GM23338 (cell line): ENCODE data around the gene IGSF6. TPM values are rescaled to one million over a fixed set of nuclear protein-coding genes. Genes with fewer than 3 reads are reported as not detected.

Source experiments
- ATAC-seq: fragments of 200-7000 bp; cut with Tn5 transposase; 3 replicates; pipeline ENCODE4 v1.9.1; 2020
- DNase-seq: peaks from one replicate; pipeline ENCODE4 v3.0.0-alpha.2; 2015; ENCODE audit warnings: low spot score
- H2AFZ ChIP-seq: fragments of 200-600 bp; sonication (generic); 2 replicates; pipeline ENCODE4 v1.8.0; 2016; ENCODE audit warnings: antibody characterized with exemption, mild to moderate bottlenecking, moderate library complexity
- H3F3A ChIP-seq: fragments of 200-600 bp; sonication (generic); replicated peaks from 2 replicates; pipeline ENCODE4 v1.8.0; 2017; ENCODE audit warnings: antibody characterized with exemption, mixed run types, low read depth
- H3K27ac ChIP-seq: fragments of 200-600 bp; sonication (generic); 2 replicates; pipeline ENCODE4 v1.6.1; 2016; ENCODE audit warnings: low read depth
- H3K27me3 ChIP-seq: fragments of 200-600 bp; sonication (generic); 2 replicates; pipeline ENCODE4 v1.8.0; 2016; ENCODE audit warnings: mild to moderate bottlenecking, mixed run types, moderate library complexity; ENCODE audit not compliant: insufficient read depth
- H3K36me3 ChIP-seq: fragments of 200-600 bp; sonication (generic); 2 replicates; pipeline ENCODE4 v1.8.0; 2016; ENCODE audit warnings: mild to moderate bottlenecking; ENCODE audit not compliant: insufficient read depth
- H3K4me1 ChIP-seq: fragments of 200-600 bp; sonication (generic); 2 replicates; pipeline ENCODE4 v1.8.0; 2016; ENCODE audit warnings: mild to moderate bottlenecking, moderate library complexity; ENCODE audit not compliant: insufficient read depth
- H3K4me2 ChIP-seq: fragments of 200-600 bp; sonication (generic); 2 replicates; pipeline ENCODE4 v1.7.1; 2017; ENCODE audit warnings: mixed run types
- H3K4me3 ChIP-seq: fragments of 200-600 bp; sonication (generic); 2 replicates; pipeline ENCODE4 v1.6.1; 2016; ENCODE audit warnings: mixed run types
- H3K79me2 ChIP-seq: fragments of 200-600 bp; sonication (generic); replicated peaks from 2 replicates; pipeline ENCODE4 v1.8.0; 2017; ENCODE audit warnings: mild to moderate bottlenecking; ENCODE audit not compliant: insufficient read depth
- H3K9me2 ChIP-seq: fragments of 200-600 bp; sonication (generic); 2 replicates; pipeline ENCODE4 v1.8.0; 2017; ENCODE audit not compliant: insufficient read depth
- H4K20me1 ChIP-seq: fragments of 200-600 bp; sonication (generic); replicated peaks from 2 replicates; pipeline ENCODE4 v1.8.0; 2017; ENCODE audit warnings: mild to moderate bottlenecking; ENCODE audit not compliant: insufficient read depth
- H3K27ac Mint-ChIP-seq: 2 replicates; pipeline ENCODE4 v1.8.0; 2020; ENCODE audit warnings: inconsistent platforms, mild to moderate bottlenecking, moderate library complexity, mixed read lengths
- H3K27me3 Mint-ChIP-seq: 3 replicates; pipeline ENCODE4 v1.8.0; 2022; ENCODE audit warnings: low read depth, mild to moderate bottlenecking, moderate library complexity, mixed read lengths, inconsistent platforms; ENCODE audit not compliant: insufficient read depth, poor library complexity
- H3K36me3 Mint-ChIP-seq: 3 replicates; pipeline ENCODE4 v1.8.0; 2021; ENCODE audit warnings: low read depth, mild to moderate bottlenecking, inconsistent platforms, moderate library complexity, mixed read lengths
- H3K4me1 Mint-ChIP-seq: 3 replicates; pipeline ENCODE4 v1.8.0; 2020; ENCODE audit warnings: mild to moderate bottlenecking, inconsistent platforms, mixed read lengths
- H3K4me3 Mint-ChIP-seq: 3 replicates; pipeline ENCODE4 v1.8.0; 2021; ENCODE audit warnings: moderate library complexity, mild to moderate bottlenecking, inconsistent platforms, mixed read lengths
- H3K9me3 Mint-ChIP-seq: 3 replicates; pipeline ENCODE4 v1.8.0; 2020; ENCODE audit warnings: moderate library complexity, mild to moderate bottlenecking, inconsistent platforms, mixed read lengths
- CREB1 ChIP-seq: fragments of 250-450 bp; sonication (Bioruptor Pico); IDR thresholded peaks from 2 replicates; pipeline ENCODE4 v1.5.0; 2020; ENCODE audit warnings: low read depth, mild to moderate bottlenecking, moderate library complexity
- CTCF ChIP-seq, 2 experiments: fragments of 200-600 bp in 1 of 2; sonication (generic) in 1 of 2; conservative IDR thresholded peaks; 2 replicates each; pipeline versions ENCODE4 v1.5.1 to v1.6.1; 2016 to 2017; ENCODE audit warnings: antibody characterized with exemption in 2 of 2, low read depth in 2 of 2, mild to moderate bottlenecking in 2 of 2, moderate library complexity in 1 of 2
- EZH2 ChIP-seq: fragments of 200-600 bp; sonication (generic); IDR thresholded peaks from one replicate; pipeline ENCODE4 v1.8.0; 2017; ENCODE audit warnings: antibody characterized with exemption, mild to moderate bottlenecking, low read depth; ENCODE audit not compliant: unreplicated experiment
- EZH2phosphoT487 ChIP-seq: fragments of 200-600 bp; sonication (generic); IDR thresholded peaks from one replicate; pipeline ENCODE4 v1.8.1; 2018; ENCODE audit warnings: antibody characterized with exemption; ENCODE audit not compliant: unreplicated experiment
- JUNB ChIP-seq: IDR thresholded peaks from one replicate; pipeline ENCODE4 v1.6.1; 2016; ENCODE audit warnings: antibody characterized with exemption; ENCODE audit not compliant: unreplicated experiment
- NANOG ChIP-seq: IDR thresholded peaks from 2 replicates; pipeline ENCODE4 v1.6.1; 2016; ENCODE audit warnings: antibody characterized with exemption, borderline replicate concordance
- POLR2AphosphoS5 ChIP-seq: IDR thresholded peaks from 2 replicates; pipeline ENCODE4 v1.6.1; 2016; ENCODE audit warnings: antibody characterized with exemption, low read depth
- REST ChIP-seq: IDR thresholded peaks from one replicate; pipeline ENCODE4 v1.6.1; 2018; ENCODE audit warnings: antibody characterized with exemption; ENCODE audit not compliant: unreplicated experiment
- STAT1 ChIP-seq: IDR thresholded peaks from one replicate; pipeline ENCODE4 v1.6.1; 2016; ENCODE audit warnings: antibody characterized with exemption; ENCODE audit not compliant: unreplicated experiment
- ZNF114 ChIP-seq: fragments of 250-450 bp; sonication (Bioruptor Pico); IDR thresholded peaks from 2 replicates; pipeline ENCODE4 v1.5.0; 2020; ENCODE audit warnings: mild to moderate bottlenecking, moderate library complexity
- ZNF331 ChIP-seq: fragments of 250-450 bp; sonication (Bioruptor Pico); IDR thresholded peaks from 2 replicates; pipeline ENCODE4 v1.5.0; 2020; ENCODE audit warnings: low read depth, mild to moderate bottlenecking, moderate library complexity
- ZNF462 ChIP-seq: fragments of 250-450 bp; sonication (Bioruptor Pico); IDR thresholded peaks from 2 replicates; pipeline ENCODE4 v1.5.0; 2020; ENCODE audit warnings: mild to moderate bottlenecking, moderate library complexity
- polyA plus RNA-seq: library from polyadenylated mRNA; unstranded; fragments of >200 nt; fragmentation: Nextera tagmentation; extraction: Ambion mirVana; gene quantifications from 2 replicates; pipeline ENCODE4 v1.2.1, GENCODE V29; 2016
- total RNA-seq: library from RNA; depleted of rRNA; stranded (reverse); fragments of >200 nt; shearing (Covaris generic); gene quantifications from 2 replicates; pipeline ENCODE4 v1.2.3, GENCODE V29; 2014
- TF ChIP-seq, protein P1 (sequence below): IDR thresholded peaks from 2 replicates; pipeline ENCODE4 v1.6.1; 2016; ENCODE audit warnings: antibody characterized with exemption

IGSF6 gene
- total and polyA plus RNA-seq, 2 experiments from 2014 or later: 0.19 TPM; not detected in 1

DNA sequence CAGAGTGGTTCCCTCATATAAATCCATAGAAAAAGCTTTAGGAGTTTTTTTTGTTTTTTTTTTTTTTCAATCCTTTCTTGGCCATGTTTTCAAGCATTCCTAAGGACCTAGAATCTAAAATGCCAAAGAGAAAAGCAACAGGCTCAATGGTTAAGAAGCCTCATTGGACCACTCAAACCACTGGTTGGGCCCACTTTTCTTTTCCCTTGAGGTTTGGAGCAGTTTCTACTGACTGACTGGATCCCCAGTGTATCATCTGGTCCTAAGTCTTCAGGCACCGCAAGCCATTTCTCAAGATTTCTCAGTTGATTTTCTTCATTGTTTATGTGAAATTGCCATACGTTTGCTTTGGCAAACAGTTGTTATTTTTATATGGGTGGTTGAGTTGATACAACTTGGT lies 38.6 kb downstream of the IGSF6 start:
- H3F3A ChIP-seq: no peaks in the 10 kb centered on the region
- ATAC-seq (no peak), DNase-seq (no peak)
- H3K79me2 ChIP-seq: peaks cover 94% of the 10 kb centered on the region
- Mint-ChIP-seq H3K27ac (no peak overlapping the region), H3K36me3 (peaks cover 15% of the 10 kb centered on the region), H3K27me3 (peaks cover 6% of the 10 kb centered on the region), H3K4me3 (no peak overlapping the region), H3K9me3 (no peaks in the 10 kb centered on the region), H3K4me1 (peaks cover 42% of the 10 kb centered on the region)
- H3K27me3 ChIP-seq: no peaks in the 10 kb centered on the region
- H3K4me1 ChIP-seq: peaks cover 39% of the 10 kb centered on the region
- TF ChIP-seq CREB1: no peak
- no peak for TF ChIP-seq NANOG
- TF ChIP-seq REST: no peak
- no peak for TF ChIP-seq EZH2
- TF ChIP-seq ZNF462 (CRISPR knock-in tag): no peak
- TF ChIP-seq, protein P1, sequence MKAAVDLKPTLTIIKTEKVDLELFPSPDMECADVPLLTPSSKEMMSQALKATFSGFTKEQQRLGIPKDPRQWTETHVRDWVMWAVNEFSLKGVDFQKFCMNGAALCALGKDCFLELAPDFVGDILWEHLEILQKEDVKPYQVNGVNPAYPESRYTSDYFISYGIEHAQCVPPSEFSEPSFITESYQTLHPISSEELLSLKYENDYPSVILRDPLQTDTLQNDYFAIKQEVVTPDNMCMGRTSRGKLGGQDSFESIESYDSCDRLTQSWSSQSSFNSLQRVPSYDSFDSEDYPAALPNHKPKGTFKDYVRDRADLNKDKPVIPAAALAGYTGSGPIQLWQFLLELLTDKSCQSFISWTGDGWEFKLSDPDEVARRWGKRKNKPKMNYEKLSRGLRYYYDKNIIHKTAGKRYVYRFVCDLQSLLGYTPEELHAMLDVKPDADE: no peak
- no peak for TF ChIP-seq ZNF114
- no peak for TF ChIP-seq POLR2AphosphoS5
- TF ChIP-seq JUNB: no peak
- TF ChIP-seq ZNF331 (CRISPR knock-in tag): no peak
- TF ChIP-seq EZH2phosphoT487: no peak
- no peak for TF ChIP-seq STAT1
- TF ChIP-seq CTCF (conservative IDR thresholded peaks at IDR 0.05; ENCODE audit: low read depth in 2 of 2): no peak
- H3K4me3 ChIP-seq: no peak overlapping the region
- peaks cover 28% of the 10 kb centered on the region for H4K20me1 ChIP-seq
- H2AFZ ChIP-seq: no peak overlapping the region
- no peak overlapping the region for H3K27ac ChIP-seq
- H3K9me2 ChIP-seq: no peaks in the 10 kb centered on the region
- H3K36me3 ChIP-seq: 0 out of 2 replicates have a peak, but pooled peaks cover 5% of the 10 kb centered on the region
- H3K4me2 ChIP-seq: no peak overlapping the region
